Lower leg skin (tissue), 4 donors: Measurements from ENCODE around the gene SENP8. TPM values are rescaled to one million over a fixed set of nuclear protein-coding genes. Genes with fewer than 3 reads are reported as not detected.
A peak's percentile ranks its signal among the peaks of the same experiment; 100 is the strongest.

Experiments used
- DNase-seq, 2 donors: peaks; one replicate each; pipeline ENCODE4 v3.0.0-alpha.2; 2019; ENCODE audit warnings: low spot score in 2 of 2
- H3K4me3 ChIP-seq: fragments of 200-600 bp; sonication (generic); 2 replicates; pipeline ENCODE4 v1.5.1; 2017; ENCODE audit warnings: mild to moderate bottlenecking, low read depth; ENCODE audit not compliant: poor library complexity, severe bottlenecking
- CTCF ChIP-seq, 3 donors: fragments of 450-650 bp; IDR thresholded peaks; one replicate each; pipeline ENCODE4 v1.5.1; 2016; ENCODE audit warnings: antibody characterized with exemption in 3 of 3, mild to moderate bottlenecking in 3 of 3, moderate library complexity in 2 of 3
- POLR2A ChIP-seq, 2 donors: fragments of 450-650 bp; IDR thresholded peaks; one replicate each; pipeline ENCODE4 v1.6.1; 2016 to 2017; ENCODE audit warnings: antibody characterized with exemption in 2 of 2, mild to moderate bottlenecking in 1 of 2, moderate library complexity in 1 of 2
- WGBS, 2 donors: methylation state at CpG; one replicate each; pipeline ENCODE4 v1.1.5; 2018; 5-methylcytosine and 5-hydroxymethylcytosine counted together
- intact Hi-C: fragments of 100-400 bp; cut with DNase I; formaldehyde crosslinking; loops from one replicate; pipeline ENCODE4 v1.15.0; 2023; ENCODE audit warnings: low total_unique reads
- total RNA-seq, 4 donors: library from RNA; depleted of rRNA; stranded (reverse); fragments of >200 nt; gene quantifications; one replicate each; pipeline ENCODE4 v1.1.0, GENCODE V29; 2016

The SENP8 gene
- total RNA-seq, 4 donors from 2014 or later, result 0.30 to 2.2 (median 0.91) TPM

- no peak for TF ChIP-seq POLR2A (IDR thresholded peaks at IDR 0.05)
- no peak for TF ChIP-seq CTCF (IDR thresholded peaks at IDR 0.05)
- H3K4me3 ChIP-seq, result no peak overlapping the region
- intact Hi-C loops, result no loop called here
- 32 to 46% methylated on average over 8 to 14 of the region's 16 CpGs for WGBS, 2 donors
- peak in 1 of 2 donors; percentile 76 for DNase-seq
Observed at GRCh38 chr15:72179950-72180581, 61.9 kb downstream of the SENP8 start.

GRCh38 chr15:72180761-72181324 lies 62.6 kb downstream of the SENP8 start:
- TF ChIP-seq CTCF (IDR thresholded peaks at IDR 0.05), result no peak
- no peak for TF ChIP-seq POLR2A (IDR thresholded peaks at IDR 0.05)
- H3K4me3 ChIP-seq, result no peak overlapping the region
- intact Hi-C loops, result no loop called here
- WGBS, 2 donors, result 90 to 96% methylated on average over 5 of the region's 5 CpGs
- peak in 1 of 2 donors; percentile 64 for DNase-seq

GRCh38 chr15:72182244-72182643 lies 64.0 kb downstream of the SENP8 start:
- TF ChIP-seq POLR2A (IDR thresholded peaks at IDR 0.05), result no peak
- TF ChIP-seq CTCF (IDR thresholded peaks at IDR 0.05), result no peak
- intact Hi-C loops, result no loop called here
- no peak for DNase-seq
- 81 to 93% methylated on average over 3 of the region's 3 CpGs for WGBS, 2 donors
- H3K4me3 ChIP-seq, result no peak overlapping the region

GRCh38 chr15:72182673-72183072 lies 64.5 kb downstream of the SENP8 start:
- DNase-seq, result no peak
- WGBS, 2 donors, result 66 to 70% methylated on average over 3 of the region's 3 CpGs
- intact Hi-C loops, result no loop called here
- TF ChIP-seq CTCF (IDR thresholded peaks at IDR 0.05) (no peak), POLR2A (IDR thresholded peaks at IDR 0.05) (no peak)
- H3K4me3 ChIP-seq, result no peak overlapping the region

GRCh38 chr15:72183781-72184164 lies 65.6 kb downstream of the SENP8 start:
- 18 to 35% methylated on average over 12 of the region's 12 CpGs for whole genome bisulfite sequencing, 2 donors
- intact Hi-C loops, result no loop called here
- TF ChIP-seq CTCF (IDR thresholded peaks at IDR 0.05) (no peak), POLR2A (IDR thresholded peaks at IDR 0.05) (no peak)
- no peak overlapping the region for H3K4me3 ChIP-seq
- DNase-seq, result no peak
